ENCODE data around the gene FFAR3.
A peak's percentile ranks its signal among the peaks of the same experiment; 100 is the strongest.

FFAR3 gene

DNA sequence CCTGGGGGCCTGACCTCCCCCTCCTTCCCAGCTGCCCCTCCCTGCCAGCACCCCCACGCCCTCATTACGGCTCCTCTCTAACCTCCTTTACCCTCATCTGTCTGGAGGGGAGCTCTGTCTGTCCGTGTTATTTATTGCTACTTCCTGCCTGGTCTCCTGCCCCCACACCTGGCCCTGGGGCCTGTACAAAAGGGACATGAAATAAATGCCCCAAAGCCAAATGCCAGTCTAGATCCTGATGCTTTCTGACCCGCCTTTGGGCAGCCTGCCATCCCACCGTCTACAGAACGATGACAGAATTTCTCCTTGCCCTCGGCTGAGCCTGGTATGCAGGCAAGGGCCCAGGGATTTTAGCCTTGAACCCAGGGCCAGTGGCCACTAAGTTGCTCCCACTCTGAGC lies 44.7 kb upstream of the FFAR3 start:
- Histone ChIP-seq H3K9me3 (replicated peaks; ENCODE audit: insufficient read depth, low read length) (no peaks in the 10 kb centered on the region), H3K4me1 (ENCODE audit: low read length) (no peaks in the 10 kb centered on the region), H3K9ac (ENCODE audit: low read length) (no peak overlapping the region), H3K36me3 (replicated peaks; ENCODE audit: insufficient read depth, low read length) (no peaks in the 10 kb centered on the region), H3K79me2 (ENCODE audit: low read length) (no peaks in the 10 kb centered on the region), H3K27ac (ENCODE audit: low read length) (no peak overlapping the region), H2AFZ (ENCODE audit: low read length) (no peak overlapping the region), H3K27me3 (replicated peaks; ENCODE audit: insufficient read depth, low read length) (peaks cover 39% of the 10 kb centered on the region), H3F3A (ENCODE audit: insufficient read depth, low read length) (no peaks in the 10 kb centered on the region), H3K4me3 (ENCODE audit: low read length) (no peak overlapping the region), H3K9me2 (replicated peaks; ENCODE audit: insufficient read depth, low read length) (no peaks in the 10 kb centered on the region), H4K20me1 (ENCODE audit: insufficient read depth, low read length) (no peaks in the 10 kb centered on the region), H3K4me2 (ENCODE audit: low read depth, low read length) (no peak overlapping the region)
- TF ChIP-seq, protein P1, sequence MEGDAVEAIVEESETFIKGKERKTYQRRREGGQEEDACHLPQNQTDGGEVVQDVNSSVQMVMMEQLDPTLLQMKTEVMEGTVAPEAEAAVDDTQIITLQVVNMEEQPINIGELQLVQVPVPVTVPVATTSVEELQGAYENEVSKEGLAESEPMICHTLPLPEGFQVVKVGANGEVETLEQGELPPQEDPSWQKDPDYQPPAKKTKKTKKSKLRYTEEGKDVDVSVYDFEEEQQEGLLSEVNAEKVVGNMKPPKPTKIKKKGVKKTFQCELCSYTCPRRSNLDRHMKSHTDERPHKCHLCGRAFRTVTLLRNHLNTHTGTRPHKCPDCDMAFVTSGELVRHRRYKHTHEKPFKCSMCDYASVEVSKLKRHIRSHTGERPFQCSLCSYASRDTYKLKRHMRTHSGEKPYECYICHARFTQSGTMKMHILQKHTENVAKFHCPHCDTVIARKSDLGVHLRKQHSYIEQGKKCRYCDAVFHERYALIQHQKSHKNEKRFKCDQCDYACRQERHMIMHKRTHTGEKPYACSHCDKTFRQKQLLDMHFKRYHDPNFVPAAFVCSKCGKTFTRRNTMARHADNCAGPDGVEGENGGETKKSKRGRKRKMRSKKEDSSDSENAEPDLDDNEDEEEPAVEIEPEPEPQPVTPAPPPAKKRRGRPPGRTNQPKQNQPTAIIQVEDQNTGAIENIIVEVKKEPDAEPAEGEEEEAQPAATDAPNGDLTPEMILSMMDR (IDR thresholded peaks at IDR 0.05; ENCODE audit: low read length) = no peak
- no peak for TF ChIP-seq EZH2 (optimal IDR thresholded peaks at IDR 0.05; ENCODE audit: low read depth, low read length)
- no peak for TF ChIP-seq EZH2phosphoT487 (IDR thresholded peaks at IDR 0.05; ENCODE audit: low read length)
- no peak for DNase-seq

DNA sequence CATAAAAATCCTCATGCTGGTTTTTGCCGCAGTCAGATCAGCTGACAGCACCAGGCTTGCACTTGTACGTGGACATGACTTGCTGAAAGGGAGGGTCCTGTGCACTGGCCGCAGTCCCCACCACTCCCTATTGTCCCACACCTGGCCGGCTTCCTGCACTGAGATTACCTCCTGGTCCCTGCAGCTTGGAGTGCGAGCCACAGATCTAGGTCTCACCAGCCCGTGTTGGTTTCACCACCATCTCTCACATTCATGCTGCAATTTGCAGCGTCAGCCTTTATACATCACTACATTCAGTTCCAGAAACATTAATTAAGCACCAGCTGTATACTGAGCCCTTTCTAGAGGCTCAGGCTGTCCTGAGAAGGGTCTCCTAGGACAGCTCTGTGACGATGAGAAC lies 44.2 kb upstream of the FFAR3 start:
- Histone ChIP-seq H3K4me1 (ENCODE audit: low read length) (no peaks in the 10 kb centered on the region), H3K9me2 (replicated peaks; ENCODE audit: insufficient read depth, low read length) (no peaks in the 10 kb centered on the region), H3K4me2 (ENCODE audit: low read depth, low read length) (no peak overlapping the region), H4K20me1 (ENCODE audit: insufficient read depth, low read length) (no peaks in the 10 kb centered on the region), H3K4me3 (ENCODE audit: low read length) (no peak overlapping the region), H3K27me3 (replicated peaks; ENCODE audit: insufficient read depth, low read length) (peaks cover 39% of the 10 kb centered on the region), H3K9ac (ENCODE audit: low read length) (no peak overlapping the region), H3K27ac (ENCODE audit: low read length) (no peak overlapping the region), H2AFZ (ENCODE audit: low read length) (no peak overlapping the region), H3K79me2 (ENCODE audit: low read length) (no peaks in the 10 kb centered on the region), H3K9me3 (replicated peaks; ENCODE audit: insufficient read depth, low read length) (no peaks in the 10 kb centered on the region), H3K36me3 (replicated peaks; ENCODE audit: insufficient read depth, low read length) (no peaks in the 10 kb centered on the region), H3F3A (ENCODE audit: insufficient read depth, low read length) (no peaks in the 10 kb centered on the region)
- TF ChIP-seq, protein P1 (IDR thresholded peaks at IDR 0.05; ENCODE audit: low read length) = no peak
- TF ChIP-seq EZH2 (optimal IDR thresholded peaks at IDR 0.05; ENCODE audit: low read depth, low read length) (no peak), EZH2phosphoT487 (IDR thresholded peaks at IDR 0.05; ENCODE audit: low read length) (no peak)
- DNase-seq = no peak

DNA sequence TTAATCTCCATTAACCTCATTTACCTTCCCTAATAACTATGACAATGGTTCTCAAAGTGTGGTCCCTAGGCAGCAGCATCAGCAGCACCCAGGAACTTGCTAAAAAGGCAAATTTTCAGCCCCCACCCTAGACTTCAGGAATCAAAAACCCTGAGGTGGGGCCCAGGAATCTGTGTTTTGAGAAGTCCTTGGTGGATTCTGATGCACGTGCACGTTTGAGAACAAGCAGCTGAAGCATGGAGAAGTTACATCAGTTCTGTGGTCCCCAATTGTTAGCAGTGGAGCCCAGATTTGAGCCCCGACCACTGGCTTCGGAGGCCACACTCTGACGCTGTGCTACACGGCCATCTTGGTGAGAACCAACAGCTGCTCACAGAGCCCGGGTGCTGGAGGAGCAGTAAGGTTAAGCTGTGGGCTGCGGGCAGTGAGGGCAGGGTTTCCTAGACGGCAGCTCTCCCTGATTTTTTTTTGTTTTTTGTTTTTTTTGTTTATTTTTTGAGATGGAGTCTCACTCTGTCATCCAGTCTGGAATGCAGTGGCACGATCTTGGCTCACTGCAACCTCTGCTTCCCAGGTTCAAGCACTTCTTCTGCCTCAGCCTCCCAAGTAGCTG lies 43.3 kb upstream of the FFAR3 start:
- Histone ChIP-seq H4K20me1 (ENCODE audit: insufficient read depth, low read length) (no peaks in the 10 kb centered on the region), H3K4me2 (ENCODE audit: low read depth, low read length) (no peak overlapping the region), H3K79me2 (ENCODE audit: low read length) (no peaks in the 10 kb centered on the region), H3K9me2 (replicated peaks; ENCODE audit: insufficient read depth, low read length) (no peaks in the 10 kb centered on the region), H3K4me3 (ENCODE audit: low read length) (no peak overlapping the region), H3K9ac (ENCODE audit: low read length) (no peak overlapping the region), H2AFZ (ENCODE audit: low read length) (0 out of 2 replicates have a peak overlapping the region, but pooled peaks have one; percentile 38), H3K36me3 (replicated peaks; ENCODE audit: insufficient read depth, low read length) (no peaks in the 10 kb centered on the region), H3K27me3 (replicated peaks; ENCODE audit: insufficient read depth, low read length) (peaks cover 35% of the 10 kb centered on the region), H3F3A (ENCODE audit: insufficient read depth, low read length) (no peaks in the 10 kb centered on the region), H3K27ac (ENCODE audit: low read length) (no peak overlapping the region), H3K4me1 (ENCODE audit: low read length) (no peaks in the 10 kb centered on the region), H3K9me3 (replicated peaks; ENCODE audit: insufficient read depth, low read length) (no peaks in the 10 kb centered on the region)
- TF ChIP-seq EZH2phosphoT487 (IDR thresholded peaks at IDR 0.05; ENCODE audit: low read length) (no peak), EZH2 (optimal IDR thresholded peaks at IDR 0.05; ENCODE audit: low read depth, low read length) (no peak)
- TF ChIP-seq, protein P1 (IDR thresholded peaks at IDR 0.05; ENCODE audit: low read length) = no peak
- no peak for DNase-seq

All from MM.1S (cell line).